Fibroblast of the aortic adventitia (primary cell): ENCODE data around the gene NDUFA1. TPM values are rescaled to one million over a fixed set of nuclear protein-coding genes. Genes with fewer than 3 reads are reported as not detected.

Source experiments
- DNase-seq: peaks from one replicate; pipeline ENCODE4 v3.0.0-alpha.2; 2010; ENCODE audit warnings: low read depth
- H3K4me3 ChIP-seq: 2 replicates; pipeline ENCODE4 v1.5.1; 2011; ENCODE audit warnings: low read depth, mild to moderate bottlenecking, control low read depth, low read length, moderate library complexity
- CTCF ChIP-seq: IDR thresholded peaks from 2 replicates; pipeline ENCODE4 v1.5.1; 2011; ENCODE audit warnings: mild to moderate bottlenecking, low read length, control low read depth, inconsistent platforms; ENCODE audit not compliant: insufficient read depth
- total RNA-seq: library from RNA; depleted of rRNA; stranded (reverse); fragments of >200 nt; gene quantifications from 2 replicates; pipeline ENCODE4 v1.2.3, GENCODE V29; 2012; ENCODE audit warnings: low replicate concordance

Gene NDUFA1
- total RNA-seq, 1 donor: 63.3 TPM

GRCh38 chrX:119853444-119853843, 18.2 kb upstream of the NDUFA1 start:
- DNase-seq: no peak
- H3K4me3 ChIP-seq: peak overlapping the region; percentile 61
- TF ChIP-seq CTCF: no peak

- no peak for TF ChIP-seq CTCF
- DNase-seq: no peak
- peak overlapping the region; percentile 79 for H3K4me3 ChIP-seq
Measured at GRCh38 chrX:119870626-119871131, 953 bp upstream of the NDUFA1 start.

GRCh38 chrX:119871245-119871598, 410 bp upstream of the NDUFA1 start:
- no peak for DNase-seq
- peak overlapping the region; percentile 79 for H3K4me3 ChIP-seq
- no peak for TF ChIP-seq CTCF

GRCh38 chrX:119878740-119879139, 7.1 kb downstream of the NDUFA1 start:
- no peak overlapping the region for H3K4me3 ChIP-seq
- no peak for TF ChIP-seq CTCF
- DNase-seq: no peak

GRCh38 chrX:119880076-119880475, 8.4 kb downstream of the NDUFA1 start:
- H3K4me3 ChIP-seq: no peak overlapping the region
- no peak for DNase-seq
- TF ChIP-seq CTCF: no peak

GRCh38 chrX:119880552-119881437, 9.2 kb downstream of the NDUFA1 start:
- DNase-seq: peak; percentile 62
- TF ChIP-seq CTCF: peak; percentile 80
- H3K4me3 ChIP-seq: no peak overlapping the region
